HG03457 (cell line): ENCODE data around the gene IQGAP2.

Source experiments
- ATAC-seq: cut with Tn5 transposase; IDR thresholded peaks from one replicate; pipeline ENCODE4 v1.9.1; 2021; ENCODE audit warnings: moderate number of reproducible peaks; ENCODE audit not compliant: unreplicated experiment

The IQGAP2 gene

DNA sequence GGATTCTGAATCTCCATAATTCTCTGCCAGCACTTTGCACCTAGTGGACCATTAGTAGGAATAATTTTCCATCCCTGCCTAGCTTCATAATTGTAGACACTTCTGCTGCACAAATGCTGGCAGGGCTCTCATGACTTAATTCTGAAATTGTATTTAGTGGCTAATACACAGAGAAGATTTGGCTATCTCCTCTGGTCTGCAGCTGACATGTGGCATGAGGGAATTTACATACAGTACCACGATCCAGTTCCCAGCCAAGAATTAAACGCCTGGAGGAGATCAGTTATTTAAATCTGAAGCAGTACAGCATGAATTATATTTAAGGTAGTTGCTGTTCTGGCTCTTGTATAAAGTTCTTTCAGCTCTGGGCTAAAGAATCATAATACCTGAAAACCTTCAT, 46.5 kb downstream of the IQGAP2 start:
- ATAC-seq: no peak

DNA sequence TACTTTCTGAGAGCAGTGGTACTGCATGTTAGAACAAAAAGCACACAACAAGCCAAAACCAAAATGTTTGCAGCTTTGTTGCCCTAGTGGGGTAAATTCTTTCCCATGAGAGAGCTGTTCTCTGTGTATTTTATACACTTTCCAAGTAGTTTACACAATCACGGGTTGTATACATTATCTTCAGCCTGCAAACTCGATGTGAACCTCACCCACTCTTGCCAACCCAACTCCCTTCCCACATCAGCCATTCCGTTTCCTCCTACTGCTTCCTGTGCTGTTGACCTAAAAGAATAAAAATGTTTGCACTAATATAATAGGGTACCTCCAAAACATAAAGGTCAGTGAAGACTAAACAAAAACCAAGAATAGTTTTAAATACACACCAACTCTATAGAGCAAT, 47.0 kb downstream of the IQGAP2 start:
- ATAC-seq: no peak

DNA sequence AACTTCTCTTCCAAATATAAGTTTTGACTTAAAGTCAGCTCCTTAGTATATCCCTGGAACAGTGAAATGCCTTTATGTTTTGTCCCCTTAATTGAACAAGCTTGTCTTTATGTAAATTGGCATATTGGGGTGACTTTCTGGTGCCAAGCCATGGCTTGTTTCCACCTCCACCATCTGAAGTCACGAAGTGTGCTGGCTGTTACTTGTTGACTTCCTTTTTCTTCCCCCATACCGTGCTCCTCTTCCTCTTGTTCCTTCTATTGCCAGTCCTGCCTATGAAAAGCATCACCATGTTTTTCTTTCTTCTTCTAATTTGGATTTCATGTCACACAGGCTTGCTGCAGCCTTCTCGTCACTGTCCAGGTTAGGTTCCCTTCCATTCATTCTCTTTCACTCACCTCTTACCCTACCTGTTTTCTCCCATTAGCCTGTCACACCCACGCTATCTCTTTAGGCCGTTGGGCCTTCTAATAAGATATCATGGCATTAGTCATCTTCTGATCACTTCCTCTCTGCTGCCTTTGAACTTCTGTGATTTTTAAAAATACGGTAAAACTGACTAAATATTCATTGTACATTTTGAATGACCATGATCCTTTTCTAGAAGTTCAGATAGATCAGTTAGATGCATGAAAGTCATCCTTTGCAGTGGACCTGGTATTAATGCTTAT, 48.1 kb downstream of the IQGAP2 start:
- ATAC-seq: no peak

DNA sequence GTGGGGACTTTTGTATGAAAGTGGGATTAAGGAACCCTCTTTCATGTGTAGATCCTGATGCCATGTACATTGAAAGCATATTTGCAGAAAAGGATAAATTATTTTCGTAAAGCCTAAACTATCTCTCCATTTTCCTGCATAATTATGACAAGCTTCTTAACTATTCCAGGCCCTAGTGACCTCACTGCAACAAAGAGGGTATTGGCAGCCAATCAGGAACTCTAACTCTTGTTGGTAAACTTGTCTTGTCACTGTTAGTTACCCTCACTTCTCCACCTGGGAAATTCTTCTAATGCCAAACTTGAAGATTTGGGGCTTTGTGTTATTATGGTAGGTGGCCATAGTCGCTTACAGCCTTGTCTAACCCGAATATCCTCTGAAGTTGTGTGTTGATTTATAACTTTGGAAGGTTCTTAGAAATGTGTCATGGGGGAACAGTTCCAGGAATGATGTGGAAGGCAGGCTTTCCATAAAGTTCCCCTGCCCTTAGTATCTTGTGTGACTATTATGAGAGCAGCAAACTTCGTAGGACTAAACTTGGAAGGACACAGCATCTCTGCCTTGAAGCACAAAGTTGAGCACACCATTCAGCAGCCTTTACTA, 52.5 kb downstream of the IQGAP2 start:
- ATAC-seq: no peak

DNA sequence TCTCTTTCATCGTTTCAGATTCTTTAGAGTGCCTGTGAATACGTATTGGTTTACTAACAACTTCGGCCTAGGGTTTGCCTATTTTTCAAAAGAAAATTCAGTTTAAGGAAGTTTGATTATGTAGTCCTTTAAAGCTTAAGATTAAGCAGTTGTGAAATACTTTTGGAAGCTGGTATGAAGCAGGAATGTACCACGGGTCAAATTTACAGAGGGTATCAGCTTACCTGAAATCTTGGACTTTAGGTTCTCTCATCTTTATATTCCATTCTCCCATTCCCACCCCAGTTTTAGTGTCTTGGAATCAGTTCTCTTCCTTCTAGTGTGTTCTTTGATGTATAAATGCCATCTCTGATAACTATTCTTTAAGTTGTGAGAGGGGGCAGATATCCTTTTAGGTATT, 53.2 kb downstream of the IQGAP2 start:
- ATAC-seq: no peak

DNA sequence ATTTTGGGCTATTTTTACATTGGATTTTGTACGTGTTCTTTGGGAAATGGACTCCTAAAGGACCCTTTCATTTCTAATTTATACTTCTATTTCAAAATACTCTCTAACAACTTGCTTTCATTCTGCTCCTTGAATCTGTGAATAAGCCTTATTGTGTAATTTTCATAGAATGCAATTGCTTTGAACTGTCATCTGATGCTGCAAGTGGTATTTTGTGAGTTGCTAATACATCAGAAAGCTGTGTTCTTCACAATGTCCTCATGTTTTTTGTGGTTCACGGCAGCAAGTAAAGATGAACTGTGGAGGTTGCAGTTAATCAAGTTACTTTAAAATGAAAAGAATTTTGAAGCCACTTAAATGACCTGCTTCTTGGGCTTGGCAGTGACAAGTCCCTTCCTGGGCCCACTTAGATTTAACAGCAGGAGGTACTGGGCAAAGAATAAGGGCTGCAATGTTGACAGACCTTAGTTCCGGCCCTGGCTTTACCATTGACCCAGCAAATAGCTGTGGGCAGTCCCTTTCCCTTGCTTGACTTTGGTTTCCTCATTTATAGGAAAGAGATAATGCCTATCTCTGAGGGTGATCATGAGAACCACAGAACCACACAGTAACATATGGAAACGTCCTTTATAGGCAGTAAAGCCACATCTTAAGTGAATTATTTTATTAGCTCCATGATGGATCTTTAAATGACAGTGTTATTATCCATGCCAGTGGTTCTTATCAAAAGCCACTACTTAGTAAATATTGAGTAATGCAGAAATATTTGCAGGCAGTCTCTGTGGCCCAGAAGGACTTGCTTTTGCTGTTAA, 54.8 kb downstream of the IQGAP2 start:
- no peak for ATAC-seq

DNA sequence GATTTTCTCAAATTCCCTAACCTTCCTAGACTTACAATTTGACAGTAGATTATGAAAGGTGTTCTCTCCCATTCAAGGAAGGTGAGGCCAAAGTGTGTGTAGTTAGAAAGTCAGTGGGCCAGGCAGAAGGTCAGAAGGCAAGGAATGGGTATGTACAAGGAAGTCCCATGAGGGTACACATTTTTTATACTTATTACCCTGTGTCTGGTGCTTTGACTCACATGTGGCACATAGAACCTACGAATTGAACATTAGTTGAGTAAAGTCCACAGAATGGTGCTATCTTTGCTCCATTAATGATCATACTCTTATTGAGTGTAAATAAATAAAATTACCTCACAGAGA, 55.4 kb downstream of the IQGAP2 start:
- no peak for ATAC-seq

DNA sequence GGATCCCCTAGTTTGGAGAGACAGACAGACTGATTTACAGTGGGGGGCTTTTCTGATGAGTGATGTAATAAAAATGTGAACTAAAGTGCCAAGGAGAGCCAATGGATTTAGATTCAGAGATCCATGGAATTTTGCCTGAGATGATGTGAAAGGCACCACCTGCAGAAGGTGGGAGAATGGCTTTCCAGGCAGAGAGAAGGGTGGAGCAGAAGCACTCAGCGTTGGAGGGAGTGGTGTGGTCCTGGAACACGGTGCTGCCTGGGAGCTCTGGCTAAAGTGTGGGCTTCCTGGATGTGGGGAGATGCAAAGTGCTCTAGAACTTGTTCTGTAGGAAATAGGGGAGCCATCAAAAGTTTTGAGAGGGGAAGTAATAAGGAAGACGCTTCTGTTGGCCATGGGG, 57.0 kb downstream of the IQGAP2 start:
- ATAC-seq: no peak

DNA sequence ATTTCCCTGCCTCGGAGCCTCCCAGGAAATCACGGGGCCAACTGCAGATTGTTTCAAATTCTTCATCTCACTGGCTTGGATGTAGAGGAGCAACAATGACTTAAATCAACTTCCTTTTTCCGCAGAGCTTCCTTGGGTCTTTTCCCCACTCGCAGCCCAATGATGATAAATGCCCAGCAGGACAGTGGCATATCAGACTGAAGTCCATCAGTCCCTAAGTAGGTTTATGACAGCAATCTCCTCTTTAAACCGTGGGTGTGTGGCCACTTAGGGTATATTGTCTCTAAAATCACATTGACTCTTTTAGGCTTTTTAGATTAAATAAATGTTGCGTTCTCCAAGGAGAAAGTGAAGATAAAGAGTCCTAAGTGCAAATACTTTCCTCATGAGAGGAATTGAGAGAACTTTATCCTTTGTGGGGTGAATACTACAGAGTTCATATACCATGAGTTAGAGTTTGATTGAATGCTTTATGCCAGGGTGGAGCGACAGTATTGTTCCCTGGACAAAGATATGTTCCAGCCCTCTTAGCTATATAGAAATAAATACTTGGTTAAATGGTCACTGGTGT, 59.1 kb downstream of the IQGAP2 start:
- ATAC-seq: no peak

DNA sequence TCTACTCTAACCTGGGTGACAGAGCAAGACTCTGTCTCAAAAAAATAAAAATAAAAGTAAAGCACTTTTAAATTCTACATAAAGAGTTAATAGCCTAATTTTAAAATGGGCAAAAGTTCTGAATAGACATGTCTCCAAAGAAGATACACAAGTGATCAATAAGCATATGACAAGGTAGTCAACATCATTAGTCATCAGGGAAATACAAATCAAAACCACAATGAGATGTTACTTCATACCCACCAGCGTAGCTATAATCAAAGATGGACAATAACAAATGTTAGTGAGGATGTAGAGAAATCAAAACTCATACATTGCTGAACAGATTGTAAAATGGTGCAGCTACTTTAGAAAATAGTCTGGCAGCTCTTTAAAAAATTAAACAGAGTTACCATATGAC, 64.1 kb downstream of the IQGAP2 start:
- ATAC-seq: no peak

DNA sequence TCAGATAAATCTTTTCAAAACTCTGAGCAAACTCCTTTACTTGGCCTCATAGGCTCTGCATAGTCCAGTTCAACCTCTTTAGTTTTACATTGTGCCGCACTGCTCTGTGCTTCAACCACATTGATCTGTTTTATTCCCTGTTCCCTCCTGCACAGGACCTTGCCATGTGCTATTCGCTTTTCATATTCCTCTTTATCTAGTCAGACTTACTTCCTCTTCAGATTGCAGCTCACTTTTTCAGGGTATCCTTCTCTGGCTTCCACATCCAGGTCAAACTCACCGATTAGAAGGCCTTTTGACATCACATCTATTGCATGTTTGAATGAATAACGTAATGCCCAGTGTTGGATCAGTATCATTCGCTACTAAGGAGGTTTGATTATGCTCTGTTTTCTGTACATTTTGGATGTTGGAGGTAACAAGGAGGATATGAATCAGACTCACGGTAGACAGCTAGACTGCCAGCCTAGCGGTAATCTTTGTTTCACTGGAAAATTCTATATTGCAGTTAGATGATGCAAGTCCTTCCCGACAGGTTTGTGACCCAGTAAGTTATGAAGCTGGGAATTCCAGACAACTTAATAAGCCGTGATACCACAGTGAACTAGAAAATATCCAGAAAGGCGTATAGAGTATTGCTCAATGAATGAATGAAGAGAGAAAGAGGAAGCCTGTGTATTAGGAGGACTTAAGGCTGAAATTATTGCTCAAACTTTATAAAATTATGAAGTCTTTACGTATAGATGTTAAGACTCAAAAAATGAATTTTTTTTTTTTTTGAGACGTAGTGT, 65.7 kb downstream of the IQGAP2 start:
- ATAC-seq: no peak

DNA sequence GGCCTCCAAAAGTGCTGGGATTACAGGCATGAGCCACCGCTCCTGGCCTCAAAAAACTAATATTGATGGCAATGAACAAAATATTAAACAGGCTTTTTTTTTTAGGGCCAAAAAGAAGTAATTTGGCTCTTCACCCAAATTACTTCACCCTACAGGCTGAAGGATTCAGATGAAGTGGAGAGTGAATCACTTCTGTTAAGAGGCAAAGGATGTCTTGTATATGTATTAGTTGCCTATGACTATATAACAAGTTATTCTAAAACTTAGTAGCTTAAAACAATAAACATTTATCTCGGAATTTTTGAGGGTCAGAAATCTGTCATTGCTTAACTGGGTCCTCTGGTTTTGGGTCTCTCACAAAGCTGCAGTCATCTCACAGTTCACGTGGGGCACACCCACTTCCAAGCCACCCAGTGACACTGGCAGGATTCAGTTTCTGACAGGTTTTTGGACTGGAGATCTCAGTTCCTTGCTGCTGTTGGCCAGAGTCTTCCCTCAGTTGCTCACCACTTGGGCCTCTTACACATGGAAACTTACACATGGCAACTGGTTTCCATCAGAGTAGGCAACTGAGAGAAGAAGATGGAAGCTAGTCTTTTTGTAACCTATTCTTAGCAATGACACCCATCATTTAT, 66.7 kb downstream of the IQGAP2 start:
- no peak for ATAC-seq

DNA sequence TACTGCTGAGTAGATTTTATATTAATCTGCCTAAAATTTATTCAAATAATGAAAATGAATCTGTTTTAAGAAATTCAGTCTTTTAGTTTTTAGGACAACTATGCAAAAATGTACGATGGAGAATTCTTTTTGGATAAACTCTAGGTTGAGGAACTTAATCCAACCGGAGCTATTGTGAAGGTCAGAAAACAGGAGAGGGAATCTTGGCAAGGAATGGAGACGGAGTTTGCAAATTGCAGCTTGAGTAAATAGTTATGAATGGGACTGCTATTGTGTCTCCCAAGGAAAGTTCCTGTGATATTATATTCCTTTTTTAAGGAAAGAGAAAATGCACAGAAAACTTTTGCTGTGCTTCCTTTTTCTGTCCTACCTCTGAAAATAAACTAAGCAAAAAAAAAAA, 67.9 kb downstream of the IQGAP2 start:
- no peak for ATAC-seq

DNA sequence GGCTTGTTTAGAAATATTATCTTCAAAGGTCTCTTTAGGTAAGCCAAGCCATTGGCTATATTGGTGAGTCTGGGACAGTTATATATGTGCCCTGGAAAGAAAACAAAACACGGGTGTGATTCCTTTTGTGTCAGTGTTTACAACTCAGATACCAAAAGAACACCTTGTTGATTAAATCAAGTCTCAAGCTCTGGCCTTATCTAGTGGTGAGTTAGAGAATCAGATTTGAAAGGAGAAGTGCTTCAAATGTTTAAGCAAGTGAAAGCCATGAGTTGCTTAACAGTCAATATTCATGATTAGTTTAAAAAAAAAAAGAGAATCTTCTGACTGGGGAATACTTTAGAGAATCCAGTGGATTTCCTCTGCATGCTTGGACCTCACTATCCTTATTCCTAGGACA, 68.3 kb downstream of the IQGAP2 start:
- ATAC-seq: no peak

DNA sequence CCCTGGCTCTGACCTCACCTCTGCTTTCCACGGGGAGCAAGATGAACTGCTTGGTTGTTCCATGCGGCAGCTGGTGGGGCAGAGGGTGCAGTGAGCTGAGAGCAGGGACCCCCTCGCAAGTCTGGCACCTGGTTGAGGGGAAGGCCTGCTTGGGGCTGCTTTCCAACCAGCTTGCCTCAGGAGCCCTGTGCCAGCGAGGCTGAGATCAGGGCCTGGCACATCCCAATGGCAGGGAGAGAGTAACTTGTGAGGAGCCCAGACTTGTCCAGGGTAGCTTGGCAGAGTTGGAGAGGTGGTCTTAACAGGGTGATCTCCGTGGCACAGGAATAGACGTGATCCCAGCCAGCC, 68.9 kb downstream of the IQGAP2 start:
- no peak for ATAC-seq

DNA sequence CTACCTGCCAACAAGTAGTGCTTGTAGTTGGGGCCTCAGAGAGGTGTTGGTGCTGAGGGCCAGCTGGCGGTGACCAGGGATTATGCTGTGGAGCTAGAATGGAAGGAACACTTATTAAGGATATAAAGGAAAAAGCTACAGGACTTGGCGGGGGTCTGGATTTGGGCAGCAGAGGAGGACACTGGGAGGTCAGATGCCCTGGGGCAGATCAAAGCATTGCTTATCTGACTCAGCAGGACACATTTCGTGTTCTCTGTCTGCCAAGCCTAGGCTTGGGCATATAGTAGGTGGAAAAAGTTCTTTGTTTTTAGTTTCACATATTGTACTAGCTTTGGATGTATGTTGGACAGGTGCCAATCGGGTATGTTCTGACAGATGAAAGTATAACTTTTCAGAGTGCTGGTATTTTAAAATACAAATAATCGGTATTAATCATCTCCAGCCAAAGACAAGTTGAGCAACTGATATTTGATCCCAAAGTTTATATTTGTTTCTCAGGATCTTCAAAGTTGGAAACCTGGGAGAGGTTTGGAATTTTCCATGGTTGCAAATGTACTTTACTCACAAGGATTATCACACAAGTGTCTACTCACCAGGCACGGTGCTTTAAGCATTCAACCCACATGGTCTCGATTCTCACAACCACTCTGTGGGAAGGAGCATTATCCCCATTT, 69.4 kb downstream of the IQGAP2 start:
- ATAC-seq: no peak

DNA sequence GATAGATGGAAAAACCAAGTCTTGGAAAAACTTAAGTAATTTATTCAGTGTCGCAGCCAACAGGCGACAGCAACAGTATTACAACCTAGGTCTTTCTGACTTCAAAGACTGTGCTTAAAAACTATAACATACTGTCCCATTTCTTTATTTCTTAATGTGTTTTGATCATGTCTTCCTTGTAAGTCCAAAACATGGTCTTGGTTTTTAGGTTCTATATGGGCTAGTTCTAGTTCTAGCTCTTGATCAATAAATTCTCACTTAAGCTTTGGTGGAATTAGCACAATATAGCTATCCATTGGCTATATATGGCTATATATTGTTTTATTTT, 69.9 kb downstream of the IQGAP2 start:
- ATAC-seq: no peak

DNA sequence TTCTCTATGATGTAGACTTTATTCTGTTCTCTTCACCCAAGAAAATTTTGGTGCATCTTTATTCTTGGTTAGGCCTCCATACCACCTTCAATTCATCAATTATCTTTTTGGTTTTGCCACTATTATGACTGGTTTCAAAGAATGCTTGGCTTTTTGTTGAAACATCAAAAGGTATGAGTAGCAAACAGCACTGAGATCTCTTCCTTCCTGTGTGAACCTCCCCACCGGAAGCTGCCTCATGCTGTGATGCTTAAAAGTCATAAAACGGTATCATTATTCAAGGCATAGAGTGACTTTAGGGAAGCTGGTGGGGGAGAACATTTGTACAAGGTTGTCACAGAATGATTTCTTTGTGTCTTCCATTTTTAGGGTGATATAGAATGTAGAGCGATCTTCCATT, 70.6 kb downstream of the IQGAP2 start:
- no peak for ATAC-seq

DNA sequence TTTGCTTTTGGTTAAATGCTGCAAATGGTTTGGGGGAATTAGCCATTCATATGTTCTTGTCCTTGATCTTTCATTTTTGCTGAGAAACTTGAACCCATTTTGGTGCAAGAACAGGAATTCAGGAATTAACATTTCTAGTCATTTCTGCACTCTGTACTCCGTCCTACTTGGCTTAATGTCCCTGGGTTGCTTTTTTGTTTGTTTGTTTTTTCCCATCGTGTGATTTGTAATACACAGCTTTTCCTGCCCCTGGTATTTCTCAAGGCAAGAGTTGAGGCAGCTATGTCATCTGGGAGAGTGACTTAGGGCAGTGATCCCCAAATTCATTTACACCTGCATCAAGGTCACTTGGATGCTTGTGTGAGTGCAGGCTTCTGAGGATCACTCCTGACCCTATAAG, 71.3 kb downstream of the IQGAP2 start:
- no peak for ATAC-seq

DNA sequence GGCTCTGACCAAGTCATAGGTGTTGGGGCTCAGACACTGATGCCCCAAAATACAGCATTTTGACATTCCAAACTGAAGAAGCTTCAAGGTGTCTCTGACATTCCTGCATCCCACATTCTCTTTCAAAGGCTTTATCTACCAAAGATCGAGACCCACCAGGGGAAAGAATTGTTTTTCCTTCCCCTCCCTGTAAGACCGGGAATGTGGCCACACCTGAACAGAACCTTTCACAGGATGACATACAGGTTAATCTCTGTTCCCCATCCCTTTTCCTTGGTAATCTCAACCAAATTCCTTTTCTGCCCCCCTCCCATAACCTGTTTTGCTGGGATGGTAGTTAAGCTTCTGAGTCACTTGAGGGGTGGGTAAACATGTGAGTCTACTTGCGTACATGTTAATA, 72.3 kb downstream of the IQGAP2 start:
- no peak for ATAC-seq

DNA sequence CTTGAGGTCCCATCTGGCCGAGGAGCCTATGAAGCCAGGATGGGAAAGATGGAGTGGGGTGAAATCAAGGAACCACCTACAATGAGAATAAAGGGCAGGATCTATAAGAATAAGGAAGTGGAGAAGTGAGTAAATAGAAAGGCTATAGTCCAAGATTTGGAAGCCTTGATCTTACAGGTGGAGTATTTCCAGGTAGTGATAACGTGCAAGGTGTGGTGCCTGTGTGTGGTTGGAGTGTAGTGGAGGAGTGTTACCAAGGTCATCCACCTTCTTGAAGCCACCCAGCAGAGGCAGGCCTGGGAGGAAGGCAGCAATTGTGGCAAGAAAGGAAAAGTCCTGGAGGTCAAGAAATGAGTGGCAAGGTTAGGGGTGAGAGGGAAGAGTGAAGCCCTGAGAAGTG, 72.9 kb downstream of the IQGAP2 start:
- ATAC-seq: no peak
